K562 (cell line): ENCODE results near the gene DIP2C. TPM values are rescaled to one million over a fixed set of nuclear protein-coding genes. Genes with fewer than 3 reads are reported as not detected.

Experiments used
- ATAC-seq: fragments of 200-7000 bp; cut with Tn5 transposase; 3 replicates; pipeline ENCODE4 v1.9.1; 2020; ENCODE audit warnings: moderate library complexity
- BruUV-seq: library from RNA; stranded (reverse); fragments of 400-500 nt; replicated peaks from 2 replicates; lab custom pipeline; 2021; lab: Mats Ljungman, UMichigan
- CTCF ChIA-PET: fragments of 300-600 bp; formaldehyde crosslinking; extraction: SDS; loops from one replicate; lab custom pipeline; 2021; ENCODE audit warnings: low intra/inter-chr PET ratio; lab: Yijun Ruan, JAX
- POLR2A ChIA-PET: fragments of 300-600, 350-650 bp; sonication (Branson Sonifier 250); formaldehyde crosslinking; extraction: SDS; loops from one replicate; lab custom pipeline; 2021; ENCODE audit warnings: antibody characterized with exemption, inconsistent platforms; lab: Yijun Ruan, JAX
- DNase-seq, 4 experiments: peaks; one replicate each; pipeline versions ENCODE4 v3.0.0 to v3.0.0-alpha.2; 2011 to 2018; ENCODE audit warnings: low spot score in 3 of 4, mixed read lengths in 3 of 4; ENCODE audit errors: extremely low read depth in 1 of 4
- FAIRE-seq: peaks from 2 replicates; lab custom pipeline; 2011; peaks lifted over from hg19 to GRCh38; lab: Jason Lieb, UNC
- H2AFZ ChIP-seq: 2 replicates; pipeline ENCODE4 v1.6.0; 2011; ENCODE audit warnings: low read depth, low read length, control low read depth, inconsistent platforms
- H3K27ac ChIP-seq: fragments of 200-600 bp; 3 replicates; pipeline ENCODE4 v1.8.0; 2011; ENCODE audit warnings: low read depth, mild to moderate bottlenecking, control low read depth, inconsistent platforms, low read length, moderate library complexity, mixed read lengths; ENCODE audit errors: extremely low read depth
- H3K27me3 ChIP-seq, 2 experiments: fragments of 300-600 bp in 1 of 2; 2 replicates in 1 of 2; 3 replicates in 1 of 2; pipeline versions ENCODE4 v1.6.0 to v1.8.0; 2011; ENCODE audit warnings: inconsistent platforms in 2 of 2, low read length in 2 of 2, mild to moderate bottlenecking in 1 of 2, mixed read lengths in 1 of 2, moderate library complexity in 1 of 2; ENCODE audit not compliant: control insufficient read depth in 2 of 2, insufficient read depth in 2 of 2
- H3K36me3 ChIP-seq: fragments of 300-600 bp; 3 replicates; pipeline ENCODE4 v1.8.0; 2011; ENCODE audit warnings: mild to moderate bottlenecking, low read length, inconsistent platforms; ENCODE audit not compliant: control insufficient read depth, insufficient read depth
- H3K4me1 ChIP-seq, 2 experiments: fragments of 200-600 bp in 1 of 2; replicated peaks in 1 of 2; 2 replicates in 1 of 2; 3 replicates in 1 of 2; pipeline versions ENCODE4 v1.5.1 to v1.8.0; 2011; ENCODE audit warnings: inconsistent platforms in 2 of 2, low read length in 2 of 2, mild to moderate bottlenecking in 1 of 2, mixed read lengths in 1 of 2, moderate library complexity in 1 of 2; ENCODE audit not compliant: control insufficient read depth in 2 of 2, insufficient read depth in 2 of 2
- H3K4me2 ChIP-seq: 2 replicates; pipeline ENCODE4 v1.6.1; 2011; ENCODE audit warnings: low read length, control low read depth, inconsistent platforms, mixed read lengths; ENCODE audit not compliant: insufficient read depth
- H3K4me3 ChIP-seq: fragments of 200-600 bp; sonication (generic), shearing (Covaris generic); 2 replicates; pipeline ENCODE4 v1.5.1; 2016; ENCODE audit warnings: control low read depth, inconsistent platforms
- H3K79me2 ChIP-seq: fragments of 200-600 bp; 3 replicates; pipeline ENCODE4 v1.8.0; 2011; ENCODE audit warnings: low read length, inconsistent platforms; ENCODE audit not compliant: control insufficient read depth, insufficient read depth
- H3K9ac ChIP-seq, 2 experiments: 2 replicates each; pipeline versions ENCODE4 v1.6.0 to v1.6.1; 2011; ENCODE audit warnings: low read depth in 2 of 2, low read length in 2 of 2, control low read depth in 1 of 2, inconsistent platforms in 1 of 2, mild to moderate bottlenecking in 1 of 2, mixed read lengths in 1 of 2; ENCODE audit not compliant: insufficient read depth in 1 of 2
- H3K9me1 ChIP-seq: one replicate; pipeline ENCODE4 v1.6.0; 2011; ENCODE audit warnings: inconsistent platforms, mild to moderate bottlenecking, low read length, moderate library complexity; ENCODE audit not compliant: control insufficient read depth, insufficient read depth
- H3K9me3 ChIP-seq: replicated peaks from 2 replicates; pipeline ENCODE4 v1.5.1; 2011; ENCODE audit warnings: low read depth, low read length, inconsistent platforms; ENCODE audit not compliant: control insufficient read depth, insufficient read depth
- H4K20me1 ChIP-seq: replicated peaks from 2 replicates; pipeline ENCODE4 v1.6.1; 2011; ENCODE audit warnings: low read length, inconsistent platforms, mixed read lengths; ENCODE audit not compliant: control insufficient read depth, insufficient read depth
- FOS ChIP-seq: IDR thresholded peaks from 3 replicates; pipeline ENCODE4 v1.6.1; 2011; ENCODE audit not compliant: insufficient read length; ENCODE audit errors: extremely low read depth
- JUN ChIP-seq, 2 experiments: sonication (generic) in 1 of 2; formaldehyde crosslinking in 1 of 2; IDR thresholded peaks; 2 replicates each; pipeline versions ENCODE4 v1.6.1 to v1.8.0; 2012 to 2022; ENCODE audit warnings: borderline replicate concordance in 2 of 2, mild to moderate bottlenecking in 2 of 2, improper control_type of control experiment in 1 of 2, low read depth in 1 of 2, low read length in 1 of 2, missing genetic modification reagents in 1 of 2
- SAFB2 ChIP-seq: fragments of 200-400 bp; formaldehyde crosslinking; IDR thresholded peaks from 2 replicates; pipeline ENCODE4 v1.6.1; 2018; ENCODE audit warnings: borderline replicate concordance, low read length, low read depth, moderate library complexity; ENCODE audit not compliant: severe bottlenecking
- SUPT5H ChIP-seq: fragments of 450-650 bp; IDR thresholded peaks from 2 replicates; pipeline ENCODE4 v1.6.1; 2016
- ZNF695 ChIP-seq: fragments of 450-650 bp; formaldehyde crosslinking; IDR thresholded peaks from 2 replicates; pipeline ENCODE4 v1.4.0; 2020; ENCODE audit warnings: mild to moderate bottlenecking, moderate library complexity
- WGBS: fragments of 100-300 bp; shearing (Covaris generic); methylation state at CpG from one replicate; pipeline ENCODE4 v1.1.6; 2016; ENCODE audit warnings: low coverage, mixed read lengths; ENCODE audit not compliant: insufficient coverage; ENCODE audit errors: missing lambda C conversion rate; 5-methylcytosine and 5-hydroxymethylcytosine counted together
- in situ Hi-C: fragments of 300-500 bp; cut with MboI; formaldehyde crosslinking; loops from 4 replicates; pipeline ENCODE4 v1.15.0; 2018; ENCODE audit warnings: inconsistent platforms, mixed read lengths
- intact Hi-C: fragments of 100-400 bp; cut with micrococcal nuclease; formaldehyde crosslinking; loops from 2 replicates; pipeline ENCODE4 v1.14.2; 2022
- polyA plus RNA-seq, 8 experiments: library from polyadenylated mRNA; depleted of rRNA in 4 of 8; stranded (reverse) in 5 of 8; unstranded in 3 of 8; fragments of >200 nt; fragmentation: Nextera tagmentation in 2 of 8; fragmentation: Illumina TruSeq in 1 of 8; extraction: Ambion mirVana in 2 of 8; extraction: Trizol in 1 of 8; gene quantifications; 2 replicates each; pipeline versions ENCODE4 v1.2.1 to v1.2.3, GENCODE V29; 2011 to 2014; ENCODE audit warnings: inconsistent platforms in 1 of 8, missing spikeins in 1 of 8
- total RNA-seq, 7 experiments: library from RNA; depleted of rRNA in 6 of 7; stranded (reverse); fragments of >200 nt in 6 of 7; fragmentation: Illumina TruSeq in 2 of 7; extraction: Trizol in 2 of 7; gene quantifications; 2 replicates each; pipeline versions ENCODE4 v1.2.1 to v1.2.3, GENCODE V29; 2011 to 2021; ENCODE audit warnings: low replicate concordance in 1 of 7
- TF ChIP-seq, protein P1 (sequence below): fragments of 250-450 bp; sonication (Bioruptor Pico); IDR thresholded peaks from 2 replicates; pipeline ENCODE4 v1.5.0; 2020; ENCODE audit warnings: mild to moderate bottlenecking, borderline replicate concordance
- TF ChIP-seq, protein P2 (sequence below): fragments of 250-450 bp; sonication (Bioruptor Pico); IDR thresholded peaks from 2 replicates; pipeline ENCODE4 v1.8.0; 2021; ENCODE audit warnings: borderline replicate concordance, mild to moderate bottlenecking, moderate library complexity; ENCODE audit not compliant: poor library complexity, severe bottlenecking
- TF ChIP-seq, protein P3 (sequence below): fragments of 450-650 bp; IDR thresholded peaks from 2 replicates; pipeline ENCODE4 v1.6.1; 2016; ENCODE audit warnings: mild to moderate bottlenecking, moderate library complexity

The DIP2C gene
- total and polyA plus RNA-seq, 9 of the 15 experiments (the other 6 are each of a cell fraction or from before 2014, with no cell fraction given), result 0.01 TPM; not detected in 8

DNA sequence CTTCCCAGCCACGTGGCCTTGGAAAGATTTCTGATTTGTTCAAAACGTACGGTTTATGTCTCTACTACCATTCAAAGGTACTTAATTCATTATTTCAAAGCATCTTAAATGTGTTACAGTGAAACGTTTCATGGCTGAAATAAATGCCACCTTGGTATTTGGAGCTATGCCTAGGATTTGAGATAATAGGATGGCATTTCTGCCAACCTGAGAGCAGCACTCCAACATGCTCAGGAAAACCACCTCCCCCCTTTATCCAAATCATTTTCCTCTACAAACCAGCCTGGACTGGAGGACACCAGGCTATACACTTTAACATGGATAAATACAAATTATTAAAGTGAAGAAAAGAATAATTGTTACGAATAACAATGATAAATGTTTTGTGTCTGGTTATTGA, 293.4 kb downstream of the DIP2C start:
- WGBS, result 4% methylated on average over 5 of the region's 5 CpGs
- Histone ChIP-seq H3K4me1 (no peaks in the 10 kb centered on the region; a peak in 1 of 5 replicates), H3K9me3 (no peaks in the 10 kb centered on the region), H3K79me2 (no peaks in the 10 kb centered on the region), H3K4me3 (no peak overlapping the region), H4K20me1 (no peaks in the 10 kb centered on the region), H3K36me3 (no peaks in the 10 kb centered on the region), H3K9me1 (no peaks in the 10 kb centered on the region), H2AFZ (no peak overlapping the region), H3K4me2 (no peak overlapping the region), H3K27me3 (peaks cover 5 to 30% of the 10 kb centered on the region in 2 experiments; a peak in 4 of 5 replicates), H3K9ac (no peak overlapping the region), H3K27ac (no peak overlapping the region)
- no peak for DNase-seq
- no peak for FAIRE-seq
- no peak for ATAC-seq
- CTCF ChIA-PET, result no interaction called here
- in situ Hi-C loops, result no loop called here
- POLR2A ChIA-PET, result no interaction called here
- intact Hi-C loops, result no loop called here
- BruUV-seq, result no TSS peak
- TF ChIP-seq ZNF695 (CRISPR knock-in tag) (no peak), SAFB2 (no peak), FOS (no peak), SUPT5H (no peak), JUN (IDR thresholded peaks at IDR 0.05; ENCODE audit: borderline replicate concordance, low read depth, low read length) (no peak), JUN (CRISPR knock-in tag; IDR thresholded peaks at IDR 0.05; ENCODE audit: borderline replicate concordance) (no peak)
- TF ChIP-seq, protein P1, sequence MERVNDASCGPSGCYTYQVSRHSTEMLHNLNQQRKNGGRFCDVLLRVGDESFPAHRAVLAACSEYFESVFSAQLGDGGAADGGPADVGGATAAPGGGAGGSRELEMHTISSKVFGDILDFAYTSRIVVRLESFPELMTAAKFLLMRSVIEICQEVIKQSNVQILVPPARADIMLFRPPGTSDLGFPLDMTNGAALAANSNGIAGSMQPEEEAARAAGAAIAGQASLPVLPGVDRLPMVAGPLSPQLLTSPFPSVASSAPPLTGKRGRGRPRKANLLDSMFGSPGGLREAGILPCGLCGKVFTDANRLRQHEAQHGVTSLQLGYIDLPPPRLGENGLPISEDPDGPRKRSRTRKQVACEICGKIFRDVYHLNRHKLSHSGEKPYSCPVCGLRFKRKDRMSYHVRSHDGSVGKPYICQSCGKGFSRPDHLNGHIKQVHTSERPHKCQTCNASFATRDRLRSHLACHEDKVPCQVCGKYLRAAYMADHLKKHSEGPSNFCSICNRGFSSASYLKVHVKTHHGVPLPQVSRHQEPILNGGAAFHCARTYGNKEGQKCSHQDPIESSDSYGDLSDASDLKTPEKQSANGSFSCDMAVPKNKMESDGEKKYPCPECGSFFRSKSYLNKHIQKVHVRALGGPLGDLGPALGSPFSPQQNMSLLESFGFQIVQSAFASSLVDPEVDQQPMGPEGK (CRISPR knock-in tag), result no peak
- TF ChIP-seq, protein P2, sequence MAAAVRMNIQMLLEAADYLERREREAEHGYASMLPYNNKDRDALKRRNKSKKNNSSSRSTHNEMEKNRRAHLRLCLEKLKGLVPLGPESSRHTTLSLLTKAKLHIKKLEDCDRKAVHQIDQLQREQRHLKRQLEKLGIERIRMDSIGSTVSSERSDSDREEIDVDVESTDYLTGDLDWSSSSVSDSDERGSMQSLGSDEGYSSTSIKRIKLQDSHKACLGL, result no peak
- TF ChIP-seq, protein P3, sequence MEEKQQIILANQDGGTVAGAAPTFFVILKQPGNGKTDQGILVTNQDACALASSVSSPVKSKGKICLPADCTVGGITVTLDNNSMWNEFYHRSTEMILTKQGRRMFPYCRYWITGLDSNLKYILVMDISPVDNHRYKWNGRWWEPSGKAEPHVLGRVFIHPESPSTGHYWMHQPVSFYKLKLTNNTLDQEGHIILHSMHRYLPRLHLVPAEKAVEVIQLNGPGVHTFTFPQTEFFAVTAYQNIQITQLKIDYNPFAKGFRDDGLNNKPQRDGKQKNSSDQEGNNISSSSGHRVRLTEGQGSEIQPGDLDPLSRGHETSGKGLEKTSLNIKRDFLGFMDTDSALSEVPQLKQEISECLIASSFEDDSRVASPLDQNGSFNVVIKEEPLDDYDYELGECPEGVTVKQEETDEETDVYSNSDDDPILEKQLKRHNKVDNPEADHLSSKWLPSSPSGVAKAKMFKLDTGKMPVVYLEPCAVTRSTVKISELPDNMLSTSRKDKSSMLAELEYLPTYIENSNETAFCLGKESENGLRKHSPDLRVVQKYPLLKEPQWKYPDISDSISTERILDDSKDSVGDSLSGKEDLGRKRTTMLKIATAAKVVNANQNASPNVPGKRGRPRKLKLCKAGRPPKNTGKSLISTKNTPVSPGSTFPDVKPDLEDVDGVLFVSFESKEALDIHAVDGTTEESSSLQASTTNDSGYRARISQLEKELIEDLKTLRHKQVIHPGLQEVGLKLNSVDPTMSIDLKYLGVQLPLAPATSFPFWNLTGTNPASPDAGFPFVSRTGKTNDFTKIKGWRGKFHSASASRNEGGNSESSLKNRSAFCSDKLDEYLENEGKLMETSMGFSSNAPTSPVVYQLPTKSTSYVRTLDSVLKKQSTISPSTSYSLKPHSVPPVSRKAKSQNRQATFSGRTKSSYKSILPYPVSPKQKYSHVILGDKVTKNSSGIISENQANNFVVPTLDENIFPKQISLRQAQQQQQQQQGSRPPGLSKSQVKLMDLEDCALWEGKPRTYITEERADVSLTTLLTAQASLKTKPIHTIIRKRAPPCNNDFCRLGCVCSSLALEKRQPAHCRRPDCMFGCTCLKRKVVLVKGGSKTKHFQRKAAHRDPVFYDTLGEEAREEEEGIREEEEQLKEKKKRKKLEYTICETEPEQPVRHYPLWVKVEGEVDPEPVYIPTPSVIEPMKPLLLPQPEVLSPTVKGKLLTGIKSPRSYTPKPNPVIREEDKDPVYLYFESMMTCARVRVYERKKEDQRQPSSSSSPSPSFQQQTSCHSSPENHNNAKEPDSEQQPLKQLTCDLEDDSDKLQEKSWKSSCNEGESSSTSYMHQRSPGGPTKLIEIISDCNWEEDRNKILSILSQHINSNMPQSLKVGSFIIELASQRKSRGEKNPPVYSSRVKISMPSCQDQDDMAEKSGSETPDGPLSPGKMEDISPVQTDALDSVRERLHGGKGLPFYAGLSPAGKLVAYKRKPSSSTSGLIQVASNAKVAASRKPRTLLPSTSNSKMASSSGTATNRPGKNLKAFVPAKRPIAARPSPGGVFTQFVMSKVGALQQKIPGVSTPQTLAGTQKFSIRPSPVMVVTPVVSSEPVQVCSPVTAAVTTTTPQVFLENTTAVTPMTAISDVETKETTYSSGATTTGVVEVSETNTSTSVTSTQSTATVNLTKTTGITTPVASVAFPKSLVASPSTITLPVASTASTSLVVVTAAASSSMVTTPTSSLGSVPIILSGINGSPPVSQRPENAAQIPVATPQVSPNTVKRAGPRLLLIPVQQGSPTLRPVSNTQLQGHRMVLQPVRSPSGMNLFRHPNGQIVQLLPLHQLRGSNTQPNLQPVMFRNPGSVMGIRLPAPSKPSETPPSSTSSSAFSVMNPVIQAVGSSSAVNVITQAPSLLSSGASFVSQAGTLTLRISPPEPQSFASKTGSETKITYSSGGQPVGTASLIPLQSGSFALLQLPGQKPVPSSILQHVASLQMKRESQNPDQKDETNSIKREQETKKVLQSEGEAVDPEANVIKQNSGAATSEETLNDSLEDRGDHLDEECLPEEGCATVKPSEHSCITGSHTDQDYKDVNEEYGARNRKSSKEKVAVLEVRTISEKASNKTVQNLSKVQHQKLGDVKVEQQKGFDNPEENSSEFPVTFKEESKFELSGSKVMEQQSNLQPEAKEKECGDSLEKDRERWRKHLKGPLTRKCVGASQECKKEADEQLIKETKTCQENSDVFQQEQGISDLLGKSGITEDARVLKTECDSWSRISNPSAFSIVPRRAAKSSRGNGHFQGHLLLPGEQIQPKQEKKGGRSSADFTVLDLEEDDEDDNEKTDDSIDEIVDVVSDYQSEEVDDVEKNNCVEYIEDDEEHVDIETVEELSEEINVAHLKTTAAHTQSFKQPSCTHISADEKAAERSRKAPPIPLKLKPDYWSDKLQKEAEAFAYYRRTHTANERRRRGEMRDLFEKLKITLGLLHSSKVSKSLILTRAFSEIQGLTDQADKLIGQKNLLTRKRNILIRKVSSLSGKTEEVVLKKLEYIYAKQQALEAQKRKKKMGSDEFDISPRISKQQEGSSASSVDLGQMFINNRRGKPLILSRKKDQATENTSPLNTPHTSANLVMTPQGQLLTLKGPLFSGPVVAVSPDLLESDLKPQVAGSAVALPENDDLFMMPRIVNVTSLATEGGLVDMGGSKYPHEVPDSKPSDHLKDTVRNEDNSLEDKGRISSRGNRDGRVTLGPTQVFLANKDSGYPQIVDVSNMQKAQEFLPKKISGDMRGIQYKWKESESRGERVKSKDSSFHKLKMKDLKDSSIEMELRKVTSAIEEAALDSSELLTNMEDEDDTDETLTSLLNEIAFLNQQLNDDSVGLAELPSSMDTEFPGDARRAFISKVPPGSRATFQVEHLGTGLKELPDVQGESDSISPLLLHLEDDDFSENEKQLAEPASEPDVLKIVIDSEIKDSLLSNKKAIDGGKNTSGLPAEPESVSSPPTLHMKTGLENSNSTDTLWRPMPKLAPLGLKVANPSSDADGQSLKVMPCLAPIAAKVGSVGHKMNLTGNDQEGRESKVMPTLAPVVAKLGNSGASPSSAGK, result no peak
